HL-60 (cell line): Measurements from ENCODE around the gene SART3.

Experiments used
- CTCF ChIP-seq: IDR thresholded peaks from one replicate; pipeline ENCODE4 v1.5.1; 2011; ENCODE audit warnings: low read length, control low read depth, inconsistent platforms; ENCODE audit not compliant: insufficient read depth
- REST ChIP-seq: IDR thresholded peaks from 2 replicates; pipeline ENCODE4 v1.6.1; 2012; ENCODE audit warnings: low read depth; ENCODE audit not compliant: insufficient replicate concordance

- TF ChIP-seq CTCF (no peak), REST (no peak)
These were observed 22.2 kb upstream of the SART3 start for GRCh38 chr12:108582978-108583770.
